A673 (cell line): ENCODE data around the gene MKNK1. TPM values are rescaled to one million over a fixed set of nuclear protein-coding genes. Genes with fewer than 3 reads are reported as not detected.
A peak's percentile ranks its signal among the peaks of the same experiment; 100 is the strongest.

ENCODE experiments used
- BruUV-seq: library from RNA; stranded (reverse); fragments of 400-500 nt; replicated peaks from 2 replicates; lab custom pipeline; 2021; lab: Mats Ljungman, UMichigan
- CTCF ChIA-PET: fragments of 300-600 bp; sonication (Branson Sonifier 250); formaldehyde crosslinking; loops from one replicate; lab custom pipeline; 2022; ENCODE audit warnings: antibody characterized with exemption; lab: Charles Lee
- POLR2A ChIA-PET: fragments of 300-600 bp; sonication (Branson Sonifier 250); formaldehyde crosslinking; loops from one replicate; lab custom pipeline; 2022; ENCODE audit warnings: antibody characterized with exemption; ENCODE audit not compliant: low non-redundant PET; lab: Charles Lee
- DNase-seq: peaks from one replicate; pipeline ENCODE4 v3.0.0-alpha.2; 2015; ENCODE audit warnings: low spot score
- H3K27ac ChIP-seq: fragments of 200-600 bp; sonication (generic); 2 replicates; pipeline ENCODE4 v1.5.1; 2016; ENCODE audit warnings: mixed run types, low read depth, mild to moderate bottlenecking, mixed read lengths, antibody characterized with exemption, low read length; ENCODE audit not compliant: poor library complexity, severe bottlenecking
- H3K27me3 ChIP-seq: fragments of 200-600 bp; sonication (generic); replicated peaks from 2 replicates; pipeline ENCODE4 v1.6.1; 2017; ENCODE audit warnings: mixed run types, low read depth, mild to moderate bottlenecking, mixed read lengths, antibody characterized with exemption, low read length; ENCODE audit not compliant: insufficient read depth, poor library complexity
- H3K36me3 ChIP-seq: fragments of 200-600 bp; sonication (generic); 2 replicates; pipeline ENCODE4 v1.6.1; 2016; ENCODE audit warnings: mixed run types, mild to moderate bottlenecking, mixed read lengths, antibody characterized with exemption, low read length; ENCODE audit not compliant: insufficient read depth, poor library complexity, severe bottlenecking
- H3K4me1 ChIP-seq: fragments of 200-600 bp; sonication (generic); 2 replicates; pipeline ENCODE4 v1.6.1; 2017; ENCODE audit warnings: mixed run types, mild to moderate bottlenecking, mixed read lengths, antibody characterized with exemption, low read length; ENCODE audit not compliant: insufficient read depth, poor library complexity, severe bottlenecking
- H3K4me3 ChIP-seq: fragments of 200-600 bp; sonication (generic); 2 replicates; pipeline ENCODE4 v1.5.1; 2016; ENCODE audit warnings: low read depth, mixed run types, mild to moderate bottlenecking, mixed read lengths, low read length; ENCODE audit not compliant: poor library complexity, severe bottlenecking
- H3K9me3 ChIP-seq: fragments of 200-600 bp; sonication (generic); 2 replicates; pipeline ENCODE4 v1.6.1; 2016; ENCODE audit warnings: mixed run types, low read depth, mild to moderate bottlenecking, mixed read lengths, antibody characterized with exemption, low read length; ENCODE audit not compliant: poor library complexity, severe bottlenecking
- EZH2 ChIP-seq: fragments of 200-600 bp; sonication (generic); IDR thresholded peaks from 2 replicates; pipeline ENCODE4 v1.6.1; 2017; ENCODE audit warnings: borderline replicate concordance, low read depth, mild to moderate bottlenecking, mixed read lengths, antibody characterized with exemption, low read length; ENCODE audit not compliant: poor library complexity, severe bottlenecking
- intact Hi-C: fragments of 100-400 bp; cut with micrococcal nuclease; formaldehyde crosslinking; loops from one replicate; pipeline ENCODE4 v1.10.0; 2022; ENCODE audit not compliant: unreplicated experiment
- total RNA-seq: library from RNA; stranded (reverse); gene quantifications from 2 replicates; pipeline ENCODE4 v1.2.3, GENCODE V29; 2021
- TF ChIP-seq, protein P1 (sequence below): fragments of 300-800, 200-600 bp; sonication (generic); conservative IDR thresholded peaks from 2 replicates; pipeline ENCODE4 v1.5.1; 2017; ENCODE audit warnings: low read depth, mild to moderate bottlenecking, antibody characterized with exemption, low read length, moderate library complexity, mixed read lengths

Gene MKNK1
- total RNA-seq, 1 experiment from 2014 or later = 22.7 TPM

DNA sequence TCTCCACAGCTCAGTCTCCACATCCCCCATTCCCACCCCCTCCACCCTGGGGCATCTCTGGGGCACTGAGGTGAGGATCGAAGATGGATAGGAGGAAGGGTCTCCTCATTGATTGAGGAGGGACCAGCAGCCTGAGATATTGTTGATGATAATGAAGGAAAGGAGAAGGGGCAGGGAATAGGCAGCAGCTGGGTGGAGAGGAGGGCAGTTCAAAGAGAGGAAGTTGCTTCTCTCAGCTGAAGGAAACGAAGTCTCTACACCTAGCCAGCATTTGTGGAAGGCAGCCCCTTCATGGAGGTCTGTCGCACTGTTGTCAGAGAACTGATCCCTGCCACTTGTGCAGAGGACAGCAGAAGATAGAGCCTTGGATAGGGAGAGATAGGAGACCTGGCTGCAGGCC lies 58.3 kb downstream of the MKNK1 start:
- Histone ChIP-seq H3K4me3 (no peak overlapping the region), H3K27ac (no peak overlapping the region), H3K9me3 (no peaks in the 10 kb centered on the region), H3K36me3 (no peaks in the 10 kb centered on the region), H3K4me1 (no peaks in the 10 kb centered on the region), H3K27me3 (peaks cover 49% of the 10 kb centered on the region)
- intact Hi-C loops = loop anchor here (5.0 kb wide), 2 partner anchors 98 to 182 kb away; no protein-coding TSS in a partner anchor
- DNase-seq = no peak
- no TSS peak for BruUV-seq
- POLR2A ChIA-PET = no interaction called here
- CTCF ChIA-PET = no interaction called here
- TF ChIP-seq, protein P1, sequence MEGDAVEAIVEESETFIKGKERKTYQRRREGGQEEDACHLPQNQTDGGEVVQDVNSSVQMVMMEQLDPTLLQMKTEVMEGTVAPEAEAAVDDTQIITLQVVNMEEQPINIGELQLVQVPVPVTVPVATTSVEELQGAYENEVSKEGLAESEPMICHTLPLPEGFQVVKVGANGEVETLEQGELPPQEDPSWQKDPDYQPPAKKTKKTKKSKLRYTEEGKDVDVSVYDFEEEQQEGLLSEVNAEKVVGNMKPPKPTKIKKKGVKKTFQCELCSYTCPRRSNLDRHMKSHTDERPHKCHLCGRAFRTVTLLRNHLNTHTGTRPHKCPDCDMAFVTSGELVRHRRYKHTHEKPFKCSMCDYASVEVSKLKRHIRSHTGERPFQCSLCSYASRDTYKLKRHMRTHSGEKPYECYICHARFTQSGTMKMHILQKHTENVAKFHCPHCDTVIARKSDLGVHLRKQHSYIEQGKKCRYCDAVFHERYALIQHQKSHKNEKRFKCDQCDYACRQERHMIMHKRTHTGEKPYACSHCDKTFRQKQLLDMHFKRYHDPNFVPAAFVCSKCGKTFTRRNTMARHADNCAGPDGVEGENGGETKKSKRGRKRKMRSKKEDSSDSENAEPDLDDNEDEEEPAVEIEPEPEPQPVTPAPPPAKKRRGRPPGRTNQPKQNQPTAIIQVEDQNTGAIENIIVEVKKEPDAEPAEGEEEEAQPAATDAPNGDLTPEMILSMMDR = no peak
- TF ChIP-seq EZH2 = no peak

DNA sequence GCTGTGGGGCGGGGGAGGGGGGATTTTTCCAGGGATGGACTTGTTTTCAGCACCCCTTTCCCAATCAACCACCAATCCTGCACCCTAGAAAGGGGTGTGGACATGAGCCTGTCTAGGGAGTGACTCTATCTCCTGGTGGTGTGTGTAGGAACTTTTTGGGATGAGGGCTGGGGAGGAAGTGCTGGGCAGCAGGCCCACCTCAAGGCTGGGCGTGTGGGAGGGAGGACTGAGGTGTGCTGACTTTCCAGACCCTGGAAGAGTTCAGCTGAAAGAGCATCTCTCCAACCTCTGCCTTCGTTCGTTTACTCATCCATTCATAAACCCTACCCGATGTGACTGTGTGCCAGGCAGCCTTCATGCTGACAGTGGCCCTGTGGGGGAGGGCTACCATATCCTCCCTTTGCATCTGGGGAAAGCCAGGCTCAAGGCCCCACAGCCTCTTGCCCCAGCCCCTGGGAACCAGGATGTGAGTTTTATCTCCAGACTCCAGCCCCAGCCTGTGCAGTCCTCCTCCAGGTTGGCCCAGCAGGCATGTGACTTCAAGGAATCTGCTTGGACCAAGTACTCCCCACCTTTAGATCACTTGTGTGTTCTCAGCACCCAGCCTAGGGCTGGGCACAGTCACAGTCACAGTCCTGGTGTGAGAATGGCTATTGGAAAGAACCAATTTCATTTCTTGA lies 59.4 kb downstream of the MKNK1 start:
- Histone ChIP-seq H3K4me1 (no peaks in the 10 kb centered on the region), H3K27me3 (peaks cover 49% of the 10 kb centered on the region), H3K4me3 (no peak overlapping the region), H3K27ac (no peak overlapping the region), H3K36me3 (no peaks in the 10 kb centered on the region), H3K9me3 (no peaks in the 10 kb centered on the region)
- intact Hi-C loops = loop anchor here (5.0 kb wide), 2 partner anchors 97 to 183 kb away; no protein-coding TSS in a partner anchor
- POLR2A ChIA-PET = no interaction called here
- CTCF ChIA-PET = no interaction called here
- DNase-seq = no peak
- no TSS peak for BruUV-seq
- TF ChIP-seq EZH2 = no peak
- TF ChIP-seq, protein P1 = no peak

DNA sequence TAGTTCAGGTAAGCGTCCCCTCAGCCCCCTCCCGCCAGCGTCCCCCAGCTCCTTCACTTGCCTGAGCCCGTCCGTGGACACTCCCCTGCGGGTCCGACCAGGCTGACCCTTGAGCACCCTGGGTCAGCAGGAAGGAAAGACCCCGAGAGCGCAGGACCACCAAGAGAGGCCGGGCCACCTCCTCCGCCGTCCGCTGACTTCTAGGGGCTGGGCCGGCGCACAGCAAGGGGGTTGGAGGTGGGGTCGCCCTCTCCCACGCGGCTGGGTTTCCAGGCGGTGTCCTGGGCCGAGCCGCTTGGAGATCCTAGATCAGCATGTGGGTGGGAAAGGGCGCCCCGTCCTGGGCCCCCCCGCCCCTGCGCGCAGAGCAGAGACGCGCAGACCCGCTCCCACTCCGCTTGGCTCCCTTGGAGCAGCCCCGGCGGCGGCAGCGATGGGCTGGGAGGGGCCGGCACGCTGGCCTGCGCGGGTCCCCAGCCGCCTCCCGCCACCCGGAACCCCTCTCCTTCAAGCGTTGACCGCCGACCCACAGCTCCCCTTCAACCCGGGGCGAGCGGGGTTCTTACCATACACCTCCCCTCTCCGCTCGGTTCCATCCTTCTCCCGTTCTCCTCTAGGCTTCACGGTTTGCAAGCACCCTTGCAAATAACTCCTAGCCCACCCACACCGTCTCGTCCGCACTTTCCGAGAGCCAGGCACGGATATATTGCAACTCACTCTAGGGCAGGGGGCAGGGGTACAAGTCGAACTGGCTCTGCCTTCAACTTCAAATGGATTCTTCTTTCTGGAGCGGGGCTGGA lies 60.1 kb downstream of the MKNK1 start:
- Histone ChIP-seq H3K9me3 (no peaks in the 10 kb centered on the region), H3K27ac (no peak overlapping the region), H3K27me3 (peaks cover 49% of the 10 kb centered on the region), H3K4me3 (no peak overlapping the region), H3K4me1 (no peaks in the 10 kb centered on the region), H3K36me3 (no peaks in the 10 kb centered on the region)
- intact Hi-C loops = no loop called here
- CTCF ChIA-PET = no interaction called here
- no peak for DNase-seq
- TF ChIP-seq, protein P1 = no peak
- peak; percentile 70 for TF ChIP-seq EZH2
- POLR2A ChIA-PET = no interaction called here
- BruUV-seq = no TSS peak
